Stimulated activated naive B cell treated with anti-CD40 and anti-IgM and Interleukin-4, amounts not matched to agents 10 μg/mL and 1 μg/mL and 100 μg/mL, for 72 hours (primary cell): ENCODE measurements around the gene ESYT2.

Experiments
- ATAC-seq, 2 donors: fragments of 150-1000 bp; cut with Tn5 transposase; replicated peaks; 2 replicates each; pipeline ENCODE4 v1.10.0; 2021; ENCODE audit warnings: moderate library complexity in 1 of 2
- DNase-seq: peaks from one replicate; pipeline ENCODE4 v3.0.0; 2021
- H3K27ac Mint-ChIP-seq: one replicate; pipeline ENCODE4 v1.8.0; 2022; ENCODE audit warnings: mild to moderate bottlenecking, mixed read lengths
- H3K27me3 Mint-ChIP-seq, 2 donors: one replicate each; pipeline ENCODE4 v1.8.0; 2022; ENCODE audit warnings: mixed read lengths in 2 of 2
- H3K36me3 Mint-ChIP-seq, 2 donors: one replicate each; pipeline ENCODE4 v1.8.0; 2022; ENCODE audit warnings: mixed read lengths in 2 of 2, mild to moderate bottlenecking in 1 of 2
- H3K4me1 Mint-ChIP-seq, 2 donors: one replicate each; pipeline ENCODE4 v1.8.0; 2022; ENCODE audit warnings: mixed read lengths in 2 of 2, mild to moderate bottlenecking in 1 of 2
- H3K4me3 Mint-ChIP-seq, 2 donors: one replicate each; pipeline ENCODE4 v1.8.0; 2022; ENCODE audit warnings: mild to moderate bottlenecking in 2 of 2, mixed read lengths in 2 of 2, moderate library complexity in 1 of 2
- H3K9me3 Mint-ChIP-seq, 2 donors: one replicate each; pipeline ENCODE4 v1.8.0; 2022; ENCODE audit warnings: mixed read lengths in 2 of 2, mild to moderate bottlenecking in 1 of 2

The ESYT2 gene

GRCh38 chr7:158782761-158783401 lies 46.4 kb downstream of the ESYT2 start:
- no peaks in the 10 kb centered on the region for H3K27me3 Mint-ChIP-seq
- no peaks in the 10 kb centered on the region for H3K4me1 Mint-ChIP-seq
- no peaks in the 10 kb centered on the region for H3K9me3 Mint-ChIP-seq
- H3K27ac Mint-ChIP-seq: no peak overlapping the region
- ATAC-seq (no peak), DNase-seq (no peak)
- peaks cover 8 to 9% of the 10 kb centered on the region in 2 donors for H3K36me3 Mint-ChIP-seq
- no peak overlapping the region for H3K4me3 Mint-ChIP-seq

DNA sequence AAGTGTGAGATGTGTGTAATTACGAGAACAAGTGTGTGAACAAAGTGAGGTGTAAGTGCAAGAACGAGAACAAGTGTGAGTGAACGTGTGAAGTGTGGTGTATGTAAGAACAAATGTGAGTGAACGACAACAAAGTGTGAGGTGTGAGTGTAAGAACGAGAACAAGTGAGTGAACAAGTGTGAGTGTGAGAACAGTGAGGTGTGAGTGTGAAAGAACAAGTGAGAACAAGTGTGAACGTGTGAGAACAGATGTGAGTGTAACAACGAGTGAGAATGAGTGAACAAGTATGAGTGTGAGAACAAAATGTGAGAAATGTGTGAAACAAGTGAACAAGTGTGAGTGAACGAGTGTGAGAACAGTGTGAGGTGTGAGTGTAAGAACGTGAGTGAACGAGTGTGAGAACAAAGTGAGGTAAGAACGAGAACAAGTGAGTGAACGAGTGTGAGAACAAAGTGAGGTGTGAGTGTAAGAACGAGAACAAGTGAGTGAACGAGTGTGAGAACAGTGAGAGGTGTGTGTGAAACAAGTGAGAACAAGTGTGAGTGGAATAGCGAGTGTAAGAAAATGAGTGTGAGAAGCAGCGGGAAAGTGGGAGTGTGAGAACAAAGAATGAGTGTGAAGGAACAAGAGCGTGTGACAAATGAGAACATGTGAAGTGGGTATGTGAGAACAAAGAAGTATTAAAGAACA lies 47.2 kb downstream of the ESYT2 start:
- no peak for ATAC-seq
- DNase-seq: no peak
- H3K4me3 Mint-ChIP-seq: no peak overlapping the region
- no peaks in the 10 kb centered on the region for H3K9me3 Mint-ChIP-seq
- peaks cover 9 to 12% of the 10 kb centered on the region in 2 donors for H3K36me3 Mint-ChIP-seq
- no peak overlapping the region for H3K27ac Mint-ChIP-seq
- no peaks in the 10 kb centered on the region for H3K4me1 Mint-ChIP-seq
- H3K27me3 Mint-ChIP-seq: no peaks in the 10 kb centered on the region

- ATAC-seq: no peak
- Mint-ChIP-seq H3K9me3 (no peaks in the 10 kb centered on the region), H3K4me3 (no peak overlapping the region)
Measured at GRCh38 chr7:158781217-158781973, 47.9 kb downstream of the ESYT2 start.

GRCh38 chr7:158779061-158780000 lies 50.0 kb downstream of the ESYT2 start:
- no peaks in the 10 kb centered on the region for H3K4me1 Mint-ChIP-seq
- ATAC-seq (no peak), DNase-seq (no peak)
- no peak overlapping the region for H3K27ac Mint-ChIP-seq
- no peaks in the 10 kb centered on the region for H3K9me3 Mint-ChIP-seq
- no peak overlapping the region for H3K4me3 Mint-ChIP-seq
- H3K27me3 Mint-ChIP-seq: no peaks in the 10 kb centered on the region
- H3K36me3 Mint-ChIP-seq: peaks cover 18 to 20% of the 10 kb centered on the region in 2 donors

More at GRCh38 chr7:158781217-158781973, 47.9 kb downstream of the ESYT2 start:
- H3K27ac Mint-ChIP-seq: no peak overlapping the region
- peaks cover 9 to 11% of the 10 kb centered on the region in 2 donors for H3K36me3 Mint-ChIP-seq
- H3K4me1 Mint-ChIP-seq: no peaks in the 10 kb centered on the region
- no peak for DNase-seq
- no peaks in the 10 kb centered on the region for H3K27me3 Mint-ChIP-seq

DNA sequence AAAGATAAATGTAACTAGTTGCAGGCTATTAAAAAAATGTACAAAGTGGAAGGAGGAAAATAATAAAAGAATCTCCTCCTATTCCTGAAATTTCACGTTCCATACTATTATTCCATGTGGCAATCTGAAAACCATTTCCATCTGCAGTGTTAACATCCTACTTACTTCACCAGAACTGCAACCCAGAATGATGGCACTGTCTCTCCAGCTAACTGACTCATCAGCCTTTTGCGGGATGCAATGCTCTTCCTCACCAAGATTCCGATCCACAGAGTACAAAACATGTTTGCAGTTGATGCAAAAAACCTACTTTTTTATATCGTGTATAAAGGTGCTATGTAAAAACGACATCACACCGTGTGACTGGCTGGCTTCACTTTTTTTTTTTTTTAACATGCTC lies 50.8 kb downstream of the ESYT2 start:
- H3K27ac Mint-ChIP-seq: no peak overlapping the region
- H3K27me3 Mint-ChIP-seq: no peaks in the 10 kb centered on the region
- no peaks in the 10 kb centered on the region for H3K4me1 Mint-ChIP-seq
- peaks cover 18 to 20% of the 10 kb centered on the region in 2 donors for H3K36me3 Mint-ChIP-seq
- DNase-seq: no peak
- no peak for ATAC-seq
- H3K9me3 Mint-ChIP-seq: no peaks in the 10 kb centered on the region
- no peak overlapping the region for H3K4me3 Mint-ChIP-seq

DNA sequence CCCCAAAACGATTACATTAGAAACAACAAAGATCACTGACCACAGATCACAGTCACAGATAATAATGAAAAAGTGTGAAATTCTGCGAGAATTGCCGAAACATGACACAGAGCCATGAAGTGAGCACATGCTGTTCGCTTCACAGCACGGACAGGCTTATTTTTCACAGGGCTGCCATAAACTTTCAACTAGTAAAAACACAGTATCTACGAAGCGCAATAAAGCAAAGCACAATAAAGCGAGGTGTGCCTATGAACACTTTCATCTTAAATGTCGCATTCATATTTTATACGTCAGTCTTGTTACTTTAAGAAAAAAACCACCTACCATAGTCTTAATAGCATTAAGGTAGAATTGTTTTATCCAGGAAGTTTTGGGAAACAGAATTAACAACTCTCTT lies 51.5 kb downstream of the ESYT2 start:
- no peaks in the 10 kb centered on the region for H3K27me3 Mint-ChIP-seq
- H3K27ac Mint-ChIP-seq: no peak overlapping the region
- no peak for ATAC-seq

DNA sequence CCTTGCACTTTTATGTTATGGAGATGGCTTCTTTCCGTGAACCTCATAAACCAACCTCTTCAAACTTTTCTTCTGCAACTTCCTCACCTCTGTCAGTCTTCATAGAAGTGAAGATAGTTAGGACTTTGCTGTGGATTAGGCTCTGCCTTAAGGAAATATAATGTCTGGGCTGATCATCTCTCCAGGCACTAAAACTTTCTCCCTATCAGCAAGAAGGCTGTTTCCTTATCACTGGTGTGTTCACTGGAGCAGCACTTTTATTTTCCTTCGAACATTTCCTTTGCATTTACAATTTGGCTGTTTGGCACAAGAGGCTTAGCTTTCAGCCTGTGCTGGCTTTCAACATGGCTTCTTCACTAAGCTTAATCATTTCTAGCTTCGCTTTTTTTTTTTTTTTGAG lies 52.8 kb downstream of the ESYT2 start:
- Mint-ChIP-seq H3K36me3 (peaks cover 28 to 30% of the 10 kb centered on the region in 2 donors), H3K27me3 (no peaks in the 10 kb centered on the region), H3K27ac (no peak overlapping the region), H3K4me1 (peaks cover 3 to 4% of the 10 kb centered on the region in 2 donors), H3K9me3 (no peaks in the 10 kb centered on the region), H3K4me3 (no peak overlapping the region)
- DNase-seq (no peak), ATAC-seq (no peak)

More for the DNA sequence above, 51.5 kb downstream of the ESYT2 start:
- Mint-ChIP-seq H3K36me3 (peaks cover 21 to 24% of the 10 kb centered on the region in 2 donors), H3K4me3 (no peak overlapping the region), H3K4me1 (no peaks in the 10 kb centered on the region), H3K9me3 (no peaks in the 10 kb centered on the region)
- DNase-seq: no peak

DNA sequence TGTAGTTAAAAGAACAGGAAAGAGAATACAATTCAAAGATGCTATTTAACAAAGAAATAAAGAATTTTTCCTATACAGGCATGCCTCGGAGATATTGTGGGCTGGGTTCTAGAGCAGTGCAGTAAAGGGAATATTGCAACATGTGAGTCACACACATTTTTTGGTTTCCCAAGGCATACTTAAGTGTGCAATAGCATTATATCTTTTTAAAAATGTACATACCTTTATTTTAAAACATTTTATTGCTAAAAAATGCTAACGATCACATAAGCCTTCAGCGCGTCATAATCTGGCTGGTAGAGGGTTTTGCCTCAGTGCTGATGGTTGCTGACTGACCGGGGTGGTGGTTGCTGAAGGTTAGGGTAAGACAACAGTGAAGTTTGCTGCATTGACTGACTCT lies 54.4 kb downstream of the ESYT2 start:
- ATAC-seq (no peak), DNase-seq (no peak)
- Mint-ChIP-seq H3K4me3 (no peak overlapping the region), H3K9me3 (no peaks in the 10 kb centered on the region), H3K27me3 (no peaks in the 10 kb centered on the region), H3K36me3 (peaks cover 30 to 34% of the 10 kb centered on the region in 2 donors), H3K27ac (no peak overlapping the region), H3K4me1 (peaks cover 6 to 8% of the 10 kb centered on the region in 2 donors)

- Mint-ChIP-seq H3K27me3 (no peaks in the 10 kb centered on the region), H3K27ac (no peak overlapping the region), H3K4me3 (no peak overlapping the region), H3K36me3 (peaks cover 24 to 35% of the 10 kb centered on the region in 2 donors), H3K4me1 (peaks cover 6 to 8% of the 10 kb centered on the region in 2 donors), H3K9me3 (no peaks in the 10 kb centered on the region)
- DNase-seq (no peak), ATAC-seq (no peak)
Measured at GRCh38 chr7:158772916-158773315, 56.4 kb downstream of the ESYT2 start.

DNA sequence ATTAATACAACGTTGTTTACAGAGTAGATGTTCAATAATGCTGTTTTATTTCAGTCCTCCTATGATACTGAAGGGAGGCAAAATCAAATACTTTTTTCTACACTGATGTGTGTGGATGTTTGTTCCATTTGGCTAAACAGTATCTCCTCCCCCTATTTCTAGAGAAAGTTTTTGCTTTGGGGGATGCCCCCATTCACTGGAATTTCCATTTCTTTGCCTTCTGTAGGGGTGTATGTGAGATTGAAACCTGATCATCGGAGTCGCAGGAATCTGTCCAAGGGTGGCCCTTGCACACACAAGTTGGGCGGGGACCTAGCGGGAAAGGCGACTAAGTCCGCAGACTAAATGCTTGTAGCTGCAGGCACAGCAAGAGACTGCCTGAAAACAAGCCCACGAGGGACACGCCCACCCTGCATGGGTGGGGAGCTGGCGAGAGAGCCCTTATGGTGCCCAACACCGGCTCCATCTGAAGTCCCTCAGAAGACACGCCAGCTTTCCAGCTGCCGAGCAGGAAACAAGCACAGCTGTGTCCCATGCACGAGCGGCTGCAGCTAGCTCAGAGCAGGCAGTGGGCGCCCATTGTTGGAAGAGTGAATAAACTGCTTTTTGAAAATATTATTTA lies 58.0 kb downstream of the ESYT2 start:
- Mint-ChIP-seq H3K4me1 (peaks cover 6 to 9% of the 10 kb centered on the region in 2 donors), H3K27me3 (no peaks in the 10 kb centered on the region), H3K36me3 (peaks cover 25 to 39% of the 10 kb centered on the region in 2 donors), H3K27ac (no peak overlapping the region), H3K4me3 (no peak overlapping the region), H3K9me3 (no peaks in the 10 kb centered on the region)
- ATAC-seq (peak; percentile 72 to 89), DNase-seq (no peak)

DNA sequence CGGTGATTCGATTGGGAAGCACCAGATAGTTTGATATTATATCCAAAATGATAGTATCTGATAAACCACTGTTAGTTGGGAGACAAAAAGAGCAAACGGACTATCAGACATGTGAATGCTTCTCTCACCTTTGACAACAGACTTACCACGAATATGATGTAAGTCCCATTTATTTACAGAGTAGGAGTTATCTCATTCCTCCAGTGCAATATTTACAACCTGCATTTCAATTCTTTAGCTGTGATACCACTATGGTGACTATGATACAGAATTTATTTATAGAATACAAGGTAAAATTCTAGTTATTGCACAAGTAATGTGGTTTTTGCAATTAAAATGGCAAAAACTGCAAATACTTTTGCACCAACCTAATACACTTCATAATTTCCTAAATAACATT lies 61.6 kb downstream of the ESYT2 start:
- H3K4me1 Mint-ChIP-seq: peaks cover 6 to 13% of the 10 kb centered on the region in 2 donors
- DNase-seq (no peak), ATAC-seq (no peak)
- H3K9me3 Mint-ChIP-seq: no peaks in the 10 kb centered on the region
- H3K27me3 Mint-ChIP-seq: no peaks in the 10 kb centered on the region
- H3K27ac Mint-ChIP-seq: no peak overlapping the region
- no peak overlapping the region for H3K4me3 Mint-ChIP-seq
- H3K36me3 Mint-ChIP-seq: peaks cover 19 to 44% of the 10 kb centered on the region in 2 donors

GRCh38 chr7:158766570-158767281 lies 62.6 kb downstream of the ESYT2 start:
- H3K9me3 Mint-ChIP-seq: no peaks in the 10 kb centered on the region
- H3K27me3 Mint-ChIP-seq: no peaks in the 10 kb centered on the region
- ATAC-seq (no peak), DNase-seq (no peak)
- H3K27ac Mint-ChIP-seq: no peak overlapping the region
- H3K36me3 Mint-ChIP-seq: peaks cover 20 to 46% of the 10 kb centered on the region in 2 donors
- no peak overlapping the region for H3K4me3 Mint-ChIP-seq
- peaks cover 6 to 12% of the 10 kb centered on the region in 2 donors for H3K4me1 Mint-ChIP-seq

DNA sequence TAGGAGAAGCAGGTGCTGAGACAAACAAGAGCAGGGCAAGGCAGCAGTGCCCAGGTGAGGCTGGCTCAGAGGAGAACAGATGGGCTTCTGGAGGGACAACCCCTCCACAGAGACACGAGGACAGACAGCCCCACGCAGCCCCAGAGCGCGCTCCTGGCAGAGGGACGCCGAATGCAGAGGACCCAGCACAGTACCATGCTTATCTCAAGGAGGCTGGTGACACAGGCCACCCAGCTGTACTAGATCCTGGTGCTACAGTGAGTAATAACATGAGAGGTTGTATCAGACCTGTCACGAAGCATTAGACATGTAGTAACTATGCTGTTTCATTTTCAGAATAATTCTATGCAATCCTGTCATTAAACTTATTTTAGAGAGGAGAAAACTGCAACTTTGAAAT lies 64.3 kb downstream of the ESYT2 start:
- no peak for ATAC-seq
- no peak for DNase-seq
- H3K27ac Mint-ChIP-seq: no peak overlapping the region

More for the DNA sequence above, 64.3 kb downstream of the ESYT2 start:
- peaks cover 22 to 54% of the 10 kb centered on the region in 2 donors for H3K36me3 Mint-ChIP-seq
- H3K4me1 Mint-ChIP-seq: peaks cover 0 to 5% of the 10 kb centered on the region in 2 donors
- no peaks in the 10 kb centered on the region for H3K9me3 Mint-ChIP-seq
- H3K4me3 Mint-ChIP-seq: no peak overlapping the region
- H3K27me3 Mint-ChIP-seq: no peaks in the 10 kb centered on the region
